ENCODE results near the gene COX14. TPM values are rescaled to one million over a fixed set of nuclear protein-coding genes. Genes with fewer than 3 reads are reported as not detected.

COX14 gene
- polyA plus RNA-seq, 1 donor (not counting 4 experiments of a cell fraction or from before 2014, with no cell fraction given) = 96.6 TPM

GRCh38 chr12:50129290-50129689 is 17.3 kb downstream of the COX14 start:
- TF ChIP-seq CTCF (optimal IDR thresholded peaks at IDR 0.05 in 1 of 3, IDR thresholded peaks at IDR 0.05 in 1 of 3, conservative IDR thresholded peaks at IDR 0.05 in 1 of 3; ENCODE audit: extremely low read depth in 1 of 3, insufficient read depth in 2 of 3, low read length in 3 of 3) = no peak
- no peak for TF ChIP-seq EZH2 (IDR thresholded peaks at IDR 0.05; ENCODE audit: low read length)
- no peaks in the 10 kb centered on the region for H3K9me1 ChIP-seq (ENCODE audit: control insufficient read depth, extremely low read depth, insufficient read depth, low read length)
- peaks cover 21 to 36% of the 10 kb centered on the region in 2 experiments for H3K36me3 ChIP-seq (ENCODE audit: control insufficient read depth in 2 of 2, extremely low read depth in 1 of 2, insufficient read depth in 2 of 2, low read length in 2 of 2)
- H3K27me3 ChIP-seq (ENCODE audit: control insufficient read depth, extremely low read depth, insufficient read depth, low read length) = no peaks in the 10 kb centered on the region
- no peak overlapping the region for H3K4me3 ChIP-seq (ENCODE audit: control insufficient read depth in 2 of 3, extremely low read depth in 1 of 3, insufficient read depth in 2 of 3, low read depth in 1 of 3, low read length in 3 of 3)
- FAIRE-seq (no peak), DNase-seq (ENCODE audit: low read depth, low spot score) (no peak)
- dilution Hi-C loops (cut with MboI; ENCODE audit: extremely low pct_ligation_motif_present, low sequenced_read_pairs) = no loop called here
- no peak overlapping the region for H2AFZ ChIP-seq (ENCODE audit: control insufficient read depth, low read length)
- H3K27ac ChIP-seq (ENCODE audit: control insufficient read depth, insufficient read depth, low read length) = no peak overlapping the region
- no peak overlapping the region for H3K9ac ChIP-seq (ENCODE audit: control insufficient read depth, extremely low read depth, insufficient read depth, low read length)
- no peaks in the 10 kb centered on the region for H3K79me2 ChIP-seq (ENCODE audit: control insufficient read depth, insufficient read depth, low read length)
- H3K9me3 ChIP-seq (ENCODE audit: control insufficient read depth, low read depth, low read length) = no peaks in the 10 kb centered on the region
- H3K4me2 ChIP-seq (ENCODE audit: control insufficient read depth, extremely low read depth, insufficient read depth, low read depth, low read length) = no peak overlapping the region
- peaks cover 6% of the 10 kb centered on the region for H3K4me1 ChIP-seq (ENCODE audit: control insufficient read depth, extremely low read depth, insufficient read depth, low read length)
- H4K20me1 ChIP-seq (ENCODE audit: control insufficient read depth, extremely low read depth, insufficient read depth, low read length) = no peaks in the 10 kb centered on the region

- Histone ChIP-seq H3K4me2 (ENCODE audit: control insufficient read depth, extremely low read depth, insufficient read depth, low read depth, low read length) (no peak overlapping the region), H4K20me1 (ENCODE audit: control insufficient read depth, extremely low read depth, insufficient read depth, low read length) (no peaks in the 10 kb centered on the region), H3K4me3 (ENCODE audit: control insufficient read depth in 2 of 3, extremely low read depth in 1 of 3, insufficient read depth in 2 of 3, low read depth in 1 of 3, low read length in 3 of 3) (no peak overlapping the region), H3K27me3 (ENCODE audit: control insufficient read depth, extremely low read depth, insufficient read depth, low read length) (no peaks in the 10 kb centered on the region), H3K9me3 (ENCODE audit: control insufficient read depth, low read depth, low read length) (no peaks in the 10 kb centered on the region), H2AFZ (ENCODE audit: control insufficient read depth, low read length) (no peak overlapping the region), H3K9ac (ENCODE audit: control insufficient read depth, extremely low read depth, insufficient read depth, low read length) (no peak overlapping the region), H3K79me2 (ENCODE audit: control insufficient read depth, insufficient read depth, low read length) (no peaks in the 10 kb centered on the region), H3K9me1 (ENCODE audit: control insufficient read depth, extremely low read depth, insufficient read depth, low read length) (no peaks in the 10 kb centered on the region), H3K36me3 (ENCODE audit: control insufficient read depth in 2 of 2, extremely low read depth in 1 of 2, insufficient read depth in 2 of 2, low read length in 2 of 2) (peaks cover 30 to 50% of the 10 kb centered on the region in 2 experiments), H3K27ac (ENCODE audit: control insufficient read depth, insufficient read depth, low read length) (no peak overlapping the region), H3K4me1 (ENCODE audit: control insufficient read depth, extremely low read depth, insufficient read depth, low read length) (peaks cover 2% of the 10 kb centered on the region)
- peak in 1 of 3 experiments; percentile 42 for TF ChIP-seq CTCF (optimal IDR thresholded peaks at IDR 0.05 in 1 of 3, IDR thresholded peaks at IDR 0.05 in 1 of 3, conservative IDR thresholded peaks at IDR 0.05 in 1 of 3; ENCODE audit: extremely low read depth in 1 of 3, insufficient read depth in 2 of 3, low read length in 3 of 3)
- TF ChIP-seq EZH2 (IDR thresholded peaks at IDR 0.05; ENCODE audit: low read length) = no peak
- FAIRE-seq (no peak), DNase-seq (ENCODE audit: low read depth, low spot score) (no peak)
- dilution Hi-C loops (cut with MboI; ENCODE audit: extremely low pct_ligation_motif_present, low sequenced_read_pairs) = no loop called here
These were observed 20.6 kb downstream of the COX14 start for GRCh38 chr12:50132505-50133135.
